Measurements from ENCODE around the gene SND1.
"Not testable (repeated sequence)": the region's sequence is repeated elsewhere in the genome, so short reads cannot be mapped to it uniquely, and the experiment has no call there.

Gene SND1

DNA sequence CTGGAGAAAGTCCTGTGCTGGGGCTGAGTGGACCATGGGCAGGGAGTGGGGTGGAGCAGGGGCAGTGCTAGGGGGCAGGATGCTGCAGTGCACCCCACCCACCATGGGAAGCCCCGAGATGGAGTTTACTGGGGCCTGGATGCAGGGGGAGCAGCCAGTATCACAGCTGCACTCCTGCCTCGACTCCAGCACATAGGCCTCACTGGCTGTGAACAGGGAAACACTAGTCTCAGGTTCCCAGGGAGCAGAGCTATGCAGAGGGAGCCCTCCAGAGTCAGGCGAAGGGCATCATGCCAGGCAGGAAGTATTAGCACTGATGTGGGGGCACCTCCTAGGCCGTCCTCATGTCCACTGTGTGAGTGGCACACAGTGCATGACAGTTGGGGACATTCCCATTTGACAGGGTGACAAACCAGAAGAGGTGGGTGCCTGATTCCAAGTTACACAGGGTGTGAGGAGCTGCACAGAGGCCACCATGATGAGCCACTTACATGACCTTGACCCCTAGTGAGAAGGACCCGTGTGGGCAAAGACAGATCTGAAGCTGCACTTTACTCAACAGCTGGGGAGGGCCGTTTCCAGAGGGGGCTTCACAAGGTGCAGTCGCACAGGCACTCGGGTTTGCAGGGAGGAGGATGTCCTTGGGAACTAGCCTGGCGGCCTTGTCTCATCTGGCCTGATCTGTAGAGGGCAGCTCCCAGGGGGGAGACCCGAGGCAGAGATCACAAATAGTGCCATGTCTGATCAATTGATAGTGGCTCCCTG is 449.1 kb downstream of the SND1 start:
- DNase-seq (ENCODE audit: insufficient read length) (no peak), FAIRE-seq (no peak)
- TF ChIP-seq POLR2AphosphoS5 (IDR thresholded peaks at IDR 0.05; ENCODE audit: low read depth, low read length), result peak; percentile 29; the same call in 1 of the 2 replicates
- TF ChIP-seq TAF1 (IDR thresholded peaks at IDR 0.05; ENCODE audit: borderline replicate concordance, low read depth, low read length), result 0 out of 2 replicates have a peak, but pooled peaks have one; percentile 5
- no peak; the same call in 1 of the 2 replicates for TF ChIP-seq POLR2A (IDR thresholded peaks at IDR 0.05; ENCODE audit: low read depth, low read length)

DNA sequence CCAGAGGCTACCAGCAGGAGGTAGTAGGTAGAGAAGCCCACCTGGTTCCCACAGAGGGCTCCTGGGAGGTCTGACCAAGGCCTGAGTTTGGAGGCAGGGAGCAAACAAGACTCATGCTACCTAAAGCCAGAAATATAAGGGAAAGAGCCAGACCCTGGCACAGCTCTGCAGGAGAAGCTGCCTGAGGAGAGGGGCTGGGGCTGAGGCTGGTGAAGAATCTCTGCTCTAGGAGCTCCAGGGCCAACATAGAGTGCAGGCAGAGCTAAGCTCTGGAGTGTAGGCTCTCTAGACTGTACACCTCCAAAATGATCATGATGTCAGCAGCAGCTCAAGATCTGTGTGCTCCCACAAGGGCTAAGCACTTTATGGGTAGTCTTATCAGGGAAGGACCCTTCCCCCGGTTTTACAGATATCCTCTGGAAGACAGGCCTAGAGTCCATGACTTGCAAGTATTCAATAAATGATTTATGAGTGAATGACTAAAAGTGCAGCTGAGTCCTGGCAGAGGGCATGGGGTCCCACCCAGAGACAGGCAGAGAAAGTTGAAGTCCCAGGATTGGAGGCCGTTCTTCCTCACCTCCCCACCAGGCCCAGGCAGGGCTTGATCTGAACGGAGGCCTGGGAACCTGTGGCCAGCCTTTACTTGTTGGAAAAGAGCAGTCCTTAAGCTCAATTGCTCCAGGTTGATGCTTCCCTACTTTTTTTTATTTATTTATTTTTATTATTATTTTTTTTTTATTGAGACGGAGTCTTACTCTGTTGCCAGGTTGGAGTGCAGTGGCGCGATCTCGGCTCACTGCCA is 450.7 kb downstream of the SND1 start:
- FAIRE-seq (peak; percentile 70), DNase-seq (ENCODE audit: insufficient read length) (no peak)
- TF ChIP-seq POLR2AphosphoS5 (IDR thresholded peaks at IDR 0.05; ENCODE audit: low read depth, low read length), result peak; percentile 45; the same call in 1 of the 2 replicates
- TF ChIP-seq TAF1 (IDR thresholded peaks at IDR 0.05; ENCODE audit: borderline replicate concordance, low read depth, low read length), result no peak
- peak; percentile 24 for TF ChIP-seq POLR2A (IDR thresholded peaks at IDR 0.05; ENCODE audit: low read depth, low read length)

DNA sequence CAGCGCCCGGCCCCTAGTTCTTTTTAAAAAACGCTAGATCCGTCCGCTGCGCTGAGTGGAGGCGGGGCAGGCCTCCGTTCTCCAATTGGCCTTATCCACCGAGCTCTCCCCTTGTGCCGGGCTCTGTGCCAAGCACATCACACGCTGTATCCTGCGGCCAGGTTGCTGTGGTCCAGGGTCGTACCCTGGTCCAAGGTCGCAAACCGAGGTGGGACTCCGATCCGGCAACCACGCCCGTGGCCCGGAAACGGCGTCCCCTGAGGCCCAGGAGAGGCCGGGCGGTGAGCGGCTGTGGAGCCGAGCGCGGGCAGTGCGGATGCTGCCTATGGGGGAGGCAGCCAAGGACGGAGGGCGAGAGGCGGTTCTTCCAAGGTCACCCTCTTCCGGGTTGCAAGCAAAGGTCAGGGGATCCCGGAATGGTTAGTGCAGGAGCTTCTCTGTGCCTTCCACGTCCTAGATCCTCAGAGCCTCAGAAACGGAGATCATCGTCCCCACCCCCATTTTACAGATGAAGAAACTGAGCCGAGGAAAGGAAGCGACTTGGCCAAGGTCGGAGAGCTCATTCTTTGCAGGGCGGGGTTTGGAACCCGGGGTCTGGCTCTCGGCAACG is 451.6 kb downstream of the SND1 start:
- peak; percentile 53 for FAIRE-seq
- DNase-seq (ENCODE audit: insufficient read length), result peak; percentile 59
- TF ChIP-seq TAF1 (IDR thresholded peaks at IDR 0.05; ENCODE audit: borderline replicate concordance, low read depth, low read length) (no peak), POLR2AphosphoS5 (IDR thresholded peaks at IDR 0.05; ENCODE audit: low read depth, low read length) (no peak), POLR2A (IDR thresholded peaks at IDR 0.05; ENCODE audit: low read depth, low read length) (peak; percentile 46; the same call in 1 of the 2 replicates)

DNA sequence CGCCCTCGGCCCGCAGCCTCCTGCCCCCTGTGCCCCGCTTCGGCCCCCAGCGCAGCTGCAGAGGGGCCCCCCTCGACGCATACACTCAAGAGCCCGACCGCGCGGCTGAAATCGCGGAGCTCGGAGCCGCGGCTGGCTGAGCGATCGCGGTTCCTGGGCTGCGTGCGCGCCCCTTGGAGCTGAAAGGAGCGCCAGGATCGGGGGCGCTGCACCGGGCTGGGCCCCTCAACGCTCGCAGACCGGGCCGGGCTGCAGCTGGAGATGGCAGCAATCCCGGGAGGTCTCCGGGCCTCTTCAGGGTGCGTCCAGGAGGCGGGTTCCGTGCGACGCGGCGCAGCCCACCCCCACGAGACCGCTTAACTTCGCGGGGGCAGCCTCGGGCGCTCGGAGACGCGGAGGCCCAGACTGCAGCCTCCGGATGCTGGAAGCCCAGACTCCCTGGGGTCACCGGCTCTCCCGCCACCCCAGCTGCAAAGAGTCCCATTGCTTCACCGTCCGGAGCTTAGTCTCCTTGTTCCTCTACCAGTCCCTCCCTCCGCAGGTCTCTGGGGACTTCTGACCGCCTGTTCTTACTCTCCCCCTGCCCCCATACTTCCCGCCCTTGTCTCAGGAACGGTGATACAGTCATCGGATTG is 452.2 kb downstream of the SND1 start:
- FAIRE-seq (no peak), DNase-seq (ENCODE audit: insufficient read length) (peak; percentile 48)
- no peak for TF ChIP-seq POLR2A (IDR thresholded peaks at IDR 0.05; ENCODE audit: low read depth, low read length)
- TF ChIP-seq TAF1 (IDR thresholded peaks at IDR 0.05; ENCODE audit: borderline replicate concordance, low read depth, low read length), result no peak
- TF ChIP-seq POLR2AphosphoS5 (IDR thresholded peaks at IDR 0.05; ENCODE audit: low read depth, low read length), result no peak; the same call in 1 of the 2 replicates

DNA sequence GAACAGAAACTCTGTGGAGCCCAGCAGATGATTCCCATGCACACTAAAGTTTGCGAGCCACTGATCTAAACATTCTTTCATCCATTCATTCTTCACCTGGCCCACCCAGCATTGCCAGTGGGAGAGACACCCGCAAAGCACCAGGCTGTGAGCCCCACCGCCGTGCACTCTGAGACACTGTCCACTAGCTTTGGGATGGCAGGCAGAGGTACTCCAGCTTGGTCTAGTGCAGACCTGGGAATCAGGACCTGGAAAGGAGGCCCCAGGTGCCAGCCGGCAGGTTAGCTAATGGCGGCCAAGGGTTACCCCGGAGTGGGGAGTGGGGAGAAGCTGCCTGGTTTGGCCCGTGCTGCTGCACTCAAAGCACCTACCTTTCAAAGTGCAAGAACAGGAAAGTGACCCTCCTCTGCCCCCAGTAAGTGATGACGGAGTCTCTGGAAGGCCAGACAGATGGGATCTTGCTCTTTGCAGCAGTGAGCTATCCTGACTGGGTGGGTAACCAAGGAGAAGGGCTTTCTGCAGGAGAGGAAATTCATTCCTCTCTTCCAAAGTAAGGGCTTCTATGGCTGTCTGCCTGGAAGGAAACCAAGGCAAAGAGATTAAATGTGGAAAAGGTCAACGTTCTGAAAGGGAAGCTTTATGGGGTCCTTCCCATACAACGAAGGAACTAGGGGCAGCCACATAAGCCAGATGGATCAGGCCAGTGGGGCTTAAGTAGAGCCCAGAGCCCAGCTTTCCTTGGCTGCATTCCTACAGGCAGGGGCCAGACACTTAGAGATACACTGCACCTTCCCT is 453.4 kb downstream of the SND1 start:
- FAIRE-seq (no peak), DNase-seq (ENCODE audit: insufficient read length) (no peak)
- TF ChIP-seq POLR2AphosphoS5 (IDR thresholded peaks at IDR 0.05; ENCODE audit: low read depth, low read length) (no peak; the same call in 1 of the 2 replicates), POLR2A (IDR thresholded peaks at IDR 0.05; ENCODE audit: low read depth, low read length) (no peak), TAF1 (IDR thresholded peaks at IDR 0.05; ENCODE audit: borderline replicate concordance, low read depth, low read length) (no peak)

DNA sequence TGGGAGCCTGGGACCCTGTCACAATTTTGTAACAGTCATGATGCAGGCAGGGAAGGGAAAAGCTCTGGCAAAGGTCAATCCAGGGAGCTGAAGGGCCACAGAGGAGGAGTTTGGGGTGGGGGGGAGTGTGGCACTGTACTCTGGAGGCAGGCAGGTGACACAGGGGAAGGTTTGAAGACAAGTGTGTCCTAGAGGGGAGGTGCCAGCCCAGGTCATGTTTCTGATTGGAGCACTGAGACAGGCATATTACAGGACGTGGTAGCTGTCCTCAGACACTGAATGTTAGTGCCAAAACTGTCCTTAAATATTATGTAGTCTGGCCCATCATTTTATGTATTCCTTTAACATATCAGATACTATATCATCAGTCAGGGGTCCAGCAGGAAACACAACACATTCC is 454.8 kb downstream of the SND1 start:
- no peak for DNase-seq (ENCODE audit: insufficient read length)
- no peak for FAIRE-seq
- TF ChIP-seq POLR2A (IDR thresholded peaks at IDR 0.05; ENCODE audit: low read depth, low read length) (0 out of 2 replicates have a peak, but pooled peaks have one; percentile 16), POLR2AphosphoS5 (IDR thresholded peaks at IDR 0.05; ENCODE audit: low read depth, low read length) (no peak)

DNA sequence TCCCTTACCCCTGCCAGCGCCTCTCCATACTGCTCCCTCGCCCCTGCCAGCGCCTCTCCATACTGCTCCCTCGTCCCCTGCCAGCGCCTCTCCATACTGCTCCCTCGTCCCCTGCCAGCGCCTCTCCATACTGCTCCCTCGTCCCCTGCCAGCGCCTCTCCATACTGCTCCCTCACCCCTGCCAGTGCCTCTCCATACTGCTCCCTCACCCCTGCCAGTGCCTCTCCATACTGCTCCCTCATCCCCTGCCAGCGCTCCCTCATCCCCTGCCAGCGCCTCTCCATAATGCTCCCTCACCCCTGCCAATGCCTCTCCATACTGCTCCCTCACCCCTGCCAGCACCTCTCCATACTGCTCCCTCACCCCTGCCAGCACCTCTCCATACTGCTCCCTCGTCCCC is 455.5 kb downstream of the SND1 start:
- DNase-seq (ENCODE audit: insufficient read length); FAIRE-seq: not testable (repeated sequence)

DNA sequence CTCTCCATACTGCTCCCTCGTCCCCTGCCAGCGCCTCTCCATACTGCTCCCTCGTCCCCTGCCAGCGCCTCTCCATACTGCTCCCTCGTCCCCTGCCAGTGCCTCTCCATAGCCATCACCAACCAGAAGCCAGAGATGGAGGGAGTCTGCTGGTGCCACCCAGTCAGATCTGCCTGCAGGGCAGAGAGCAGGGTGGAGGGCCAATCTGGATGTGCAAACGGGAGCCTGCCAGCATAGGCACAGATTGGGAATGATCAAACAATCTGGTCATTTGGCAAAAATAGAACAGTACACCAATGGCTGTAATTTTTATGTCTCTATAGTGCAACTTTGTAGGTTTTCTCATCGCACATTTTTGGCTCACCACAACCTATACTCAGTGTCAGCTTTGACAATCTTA is 456.1 kb downstream of the SND1 start:
- no peak for TF ChIP-seq TAF1 (IDR thresholded peaks at IDR 0.05; ENCODE audit: borderline replicate concordance, low read depth, low read length)
- no peak for TF ChIP-seq POLR2AphosphoS5 (IDR thresholded peaks at IDR 0.05; ENCODE audit: low read depth, low read length)
- no peak for TF ChIP-seq POLR2A (IDR thresholded peaks at IDR 0.05; ENCODE audit: low read depth, low read length)
- FAIRE-seq, result no peak
- no peak for DNase-seq (ENCODE audit: insufficient read length)

DNA sequence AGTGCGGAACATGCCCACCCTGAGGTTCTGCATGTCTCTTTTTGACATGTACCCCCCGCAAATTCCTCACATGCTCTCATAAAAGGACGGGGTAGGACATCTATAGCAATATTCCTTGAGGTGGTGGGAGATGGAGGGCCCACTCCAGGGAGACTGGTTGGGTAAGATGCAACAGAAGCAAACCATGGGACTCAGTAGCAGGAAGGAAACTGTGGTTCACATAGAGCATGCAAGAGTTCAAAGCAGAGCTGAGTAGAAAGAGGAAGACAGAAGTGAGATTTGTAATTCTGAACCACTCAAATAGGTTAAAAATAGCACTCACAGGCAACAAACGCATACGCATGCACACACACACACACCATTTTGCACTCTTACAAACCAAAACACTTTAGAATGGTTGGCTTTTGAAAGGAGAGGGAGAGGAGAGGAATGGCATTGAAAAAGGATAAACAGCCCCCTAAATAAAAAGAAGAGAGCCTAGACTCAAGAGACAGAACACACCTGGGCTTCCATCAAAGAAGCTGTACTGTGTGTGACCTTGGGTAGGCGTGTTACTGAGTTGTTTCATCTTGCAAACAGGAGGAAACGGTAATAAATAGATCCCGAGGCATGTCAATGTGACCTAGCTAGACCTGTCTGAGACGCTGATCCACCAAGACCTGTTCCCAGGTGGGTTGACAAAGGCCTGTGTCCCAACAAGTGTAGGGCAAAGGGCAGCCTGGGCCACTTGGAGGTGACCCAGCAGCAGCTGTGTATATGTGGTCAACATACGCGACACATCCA is 456.8 kb downstream of the SND1 start:
- FAIRE-seq (peak; percentile 96), DNase-seq (ENCODE audit: insufficient read length) (peak; percentile 55)
- TF ChIP-seq POLR2AphosphoS5 (IDR thresholded peaks at IDR 0.05; ENCODE audit: low read depth, low read length) (no peak; the same call in 1 of the 2 replicates), POLR2A (IDR thresholded peaks at IDR 0.05; ENCODE audit: low read depth, low read length) (no peak), TAF1 (IDR thresholded peaks at IDR 0.05; ENCODE audit: borderline replicate concordance, low read depth, low read length) (no peak)

DNA sequence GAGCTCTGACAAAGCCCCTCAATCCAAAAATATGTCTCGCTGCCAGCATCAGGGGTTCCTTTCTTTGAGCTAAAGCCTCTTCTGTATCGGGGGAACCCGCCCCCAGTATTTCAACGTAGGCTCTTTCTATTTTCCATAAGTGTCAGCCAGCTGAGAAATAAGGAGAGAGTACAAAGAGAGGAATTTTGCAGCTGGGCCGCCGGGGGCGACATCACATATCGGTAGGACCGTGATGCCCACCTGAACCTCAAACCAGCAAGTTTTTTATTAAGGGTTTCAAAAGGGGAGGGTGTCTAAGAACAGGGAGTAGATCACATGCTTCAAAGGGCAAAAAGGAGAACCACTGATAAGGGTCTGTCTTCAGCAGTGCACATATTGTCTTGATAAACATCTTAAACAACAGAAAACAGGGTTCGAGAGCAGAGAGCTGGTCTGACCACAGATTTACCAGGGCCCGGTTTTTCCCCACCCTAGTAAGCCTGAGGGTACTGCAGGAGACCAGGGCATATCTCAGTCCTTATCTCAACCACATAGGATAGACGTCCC is 457.5 kb downstream of the SND1 start:
- not testable (repeated sequence) for FAIRE-seq; DNase-seq (ENCODE audit: insufficient read length)

Data from GM12892 (cell line).